Islet precursor cell (in vitro differentiated cells): Measurements from ENCODE around the gene BLOC1S2.
"Not testable (repeated sequence)": the region's sequence is repeated elsewhere in the genome, so short reads cannot be mapped to it uniquely, and the experiment has no call there.

Experiments used
- DNase-seq: peaks from one replicate; pipeline ENCODE4 v3.0.0-alpha.2; 2018

Gene BLOC1S2

DNA sequence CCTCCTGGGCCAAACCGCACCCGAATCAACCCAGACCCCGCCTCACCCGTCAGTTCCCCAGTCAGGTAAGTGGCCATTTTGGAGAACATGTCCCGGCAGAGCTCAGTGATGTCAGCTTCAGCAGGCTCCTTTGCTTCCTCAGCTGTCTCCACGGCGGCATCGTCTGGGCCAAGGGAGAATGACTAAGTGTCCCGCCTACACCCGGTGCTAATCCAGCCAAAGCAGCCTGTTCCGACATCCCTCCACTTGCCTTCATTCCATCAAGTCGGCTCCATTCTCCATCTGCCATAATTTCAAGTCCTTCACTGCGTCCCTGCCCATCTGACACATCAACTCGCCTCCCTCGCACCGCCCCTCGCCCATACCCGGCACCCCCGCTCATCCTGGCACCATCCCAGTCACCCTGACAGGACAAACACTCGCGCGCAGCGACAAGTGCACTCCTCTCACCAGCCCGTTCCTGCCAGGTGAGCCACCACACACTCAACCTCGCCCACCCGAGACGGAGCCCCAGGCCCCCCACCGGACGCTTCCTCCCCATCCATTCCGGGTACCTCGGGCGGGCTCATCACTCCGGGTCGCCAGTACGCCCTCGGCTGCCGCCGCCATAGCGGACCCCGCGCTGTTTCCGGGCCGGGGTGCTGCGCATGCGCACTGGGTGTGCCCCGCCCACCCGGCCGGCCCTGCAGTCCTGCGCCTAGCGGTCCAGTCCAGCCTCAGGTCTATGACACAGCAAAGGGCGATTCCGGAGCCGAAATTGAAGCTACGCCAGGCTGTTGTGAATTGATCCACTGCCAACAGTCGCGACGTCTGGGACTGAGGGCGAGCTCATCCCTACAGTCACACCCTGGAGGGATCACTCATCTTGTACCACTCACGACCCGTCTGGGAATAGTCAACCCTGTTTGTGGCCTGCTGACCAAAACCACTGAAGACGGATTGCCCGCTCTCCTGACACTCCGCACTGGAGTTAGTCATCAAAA is at the start of gene BLOC1S2:
Gene BLOC1S2, minus strand, starts transcription at position 630 of the 983 bp plus-strand sequence. Its CDS starts 21 bp downstream, at position 609.
- peak; percentile 95 for DNase-seq

DNA sequence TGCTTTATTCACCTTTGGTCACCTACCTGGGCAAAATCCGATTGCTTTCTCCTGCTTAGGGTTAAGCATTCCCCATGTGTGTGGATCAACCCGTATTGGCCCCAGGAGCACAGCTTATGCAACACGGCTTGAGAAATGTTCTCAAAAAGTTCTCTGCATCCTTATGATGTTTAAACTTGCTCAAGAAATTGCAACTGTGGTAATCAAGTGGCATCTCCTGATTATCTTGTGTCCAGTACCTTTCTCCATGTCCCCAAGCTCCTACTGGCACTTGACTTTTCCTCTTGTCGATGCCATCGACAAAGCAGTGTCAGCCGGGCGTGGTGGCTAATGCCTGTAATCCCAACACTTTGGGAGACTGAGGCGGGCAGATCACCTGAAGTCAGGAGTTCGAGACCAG is 48.3 kb upstream of the BLOC1S2 start:
- DNase-seq = no peak

DNA sequence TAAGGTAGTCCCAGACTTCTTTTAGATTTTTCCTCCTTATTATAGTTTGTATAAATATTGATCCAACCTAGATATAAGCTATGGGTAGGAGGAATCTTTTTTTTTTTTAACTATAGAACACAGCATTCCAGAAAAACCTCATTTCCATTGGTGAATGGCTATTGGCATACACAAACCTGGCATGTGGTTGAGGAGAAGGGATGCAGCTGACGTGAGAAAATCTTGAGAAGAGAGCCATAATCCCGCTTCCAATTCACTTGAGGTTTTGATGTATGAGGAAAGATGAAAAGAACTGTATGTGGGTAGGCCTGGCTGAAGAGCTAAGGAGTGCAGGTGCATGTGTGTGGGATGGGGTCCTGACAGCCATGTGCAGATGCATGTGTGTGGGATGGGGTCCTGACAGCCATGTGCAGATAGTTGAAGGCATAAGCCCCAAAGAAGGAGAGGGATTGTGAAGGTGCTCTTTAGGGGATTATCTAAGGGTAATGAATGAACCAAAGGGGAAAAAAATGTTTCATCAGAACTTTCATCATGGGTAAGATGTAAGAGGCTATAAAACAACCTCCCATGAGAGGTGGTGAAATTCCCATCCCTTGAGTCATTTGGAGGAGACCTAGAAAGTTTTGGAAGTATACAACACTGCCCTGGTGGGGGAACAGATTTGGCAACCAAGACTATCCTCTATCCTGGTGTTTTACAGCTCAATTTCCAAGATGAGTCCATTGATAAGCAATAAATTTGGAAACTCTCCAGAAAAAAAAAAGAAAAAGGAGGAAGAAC is 47.4 kb upstream of the BLOC1S2 start:
- DNase-seq = no peak

DNA sequence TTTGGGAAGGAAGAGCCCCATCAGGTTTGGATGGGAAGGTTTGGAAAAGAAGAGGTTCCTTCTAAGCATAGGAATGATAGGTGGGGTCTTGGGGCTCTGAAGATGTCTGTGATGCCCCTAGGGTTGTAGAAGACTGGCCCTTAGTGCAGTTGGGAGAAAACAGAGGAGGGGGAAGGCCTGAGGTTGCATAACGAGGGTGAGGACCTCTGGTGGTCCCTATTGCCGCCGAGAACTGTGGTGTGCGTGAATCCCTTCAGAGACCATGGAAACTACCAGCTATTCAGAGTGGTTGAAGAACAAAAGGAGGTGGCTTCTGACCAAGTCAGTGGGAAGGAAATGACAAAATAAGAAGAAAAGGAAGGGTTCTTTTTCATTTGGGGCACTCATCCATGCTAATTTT is 46.6 kb upstream of the BLOC1S2 start:
- DNase-seq = no peak

DNA sequence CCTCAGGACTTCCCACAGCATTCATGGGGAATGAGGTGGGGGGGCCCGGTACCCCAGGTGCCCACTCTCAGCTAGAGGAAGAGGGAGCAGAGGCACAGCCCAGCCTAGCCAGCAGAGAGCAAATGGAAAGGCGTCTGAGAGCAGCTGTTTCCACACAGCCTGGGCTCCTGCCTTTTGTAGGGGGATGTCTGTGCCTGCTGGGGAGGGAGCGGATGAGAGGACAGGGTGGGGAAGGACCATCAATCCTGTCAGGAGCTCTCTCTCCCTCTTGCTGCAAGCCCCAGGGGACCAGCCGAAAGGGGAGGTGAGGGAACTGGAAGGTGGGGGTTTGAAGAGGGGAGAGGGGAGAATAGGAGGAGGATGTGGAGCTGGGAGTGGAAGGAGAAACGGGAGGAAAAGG is 43.6 kb upstream of the BLOC1S2 start, which contains the start of gene PKD2L1:
Gene PKD2L1, minus strand, starts transcription at position 150 of the 400 bp plus-strand sequence. Its CDS starts 125 bp downstream, at position 25.
- DNase-seq = no peak

DNA sequence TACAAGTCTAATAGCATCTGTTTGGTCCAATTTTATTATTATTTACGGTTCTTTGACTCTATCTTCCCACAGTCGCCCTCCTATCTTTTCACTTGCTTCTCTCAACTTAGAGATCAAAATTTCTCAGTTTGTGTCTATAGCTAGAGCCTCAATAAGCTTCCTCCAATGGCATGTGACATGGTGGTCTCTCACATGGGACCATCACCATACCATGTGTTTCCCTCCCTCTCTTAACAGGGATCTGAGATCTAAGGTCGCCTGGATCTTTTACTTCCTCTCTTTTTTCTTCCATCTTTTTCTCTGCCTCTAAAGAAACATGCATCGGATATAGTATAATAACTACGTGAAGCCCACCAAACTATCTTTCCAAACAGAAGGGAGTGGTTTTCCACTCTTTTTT is 41.7 kb upstream of the BLOC1S2 start:
- no peak for DNase-seq

DNA sequence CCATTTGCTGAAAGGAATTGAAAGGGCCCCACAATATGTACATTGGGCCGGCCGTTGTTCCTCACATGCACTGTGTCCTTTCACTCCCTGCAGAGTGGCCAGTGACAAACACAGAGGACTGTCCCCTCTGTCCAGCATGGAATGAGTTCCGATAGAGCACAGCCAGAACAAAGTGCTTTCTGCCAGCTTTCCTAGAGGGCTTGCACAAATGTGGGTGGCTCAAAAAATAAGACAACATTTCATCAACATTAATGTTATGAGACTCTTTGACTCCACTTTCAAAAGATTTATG is 41.2 kb upstream of the BLOC1S2 start:
- no peak for DNase-seq

DNA sequence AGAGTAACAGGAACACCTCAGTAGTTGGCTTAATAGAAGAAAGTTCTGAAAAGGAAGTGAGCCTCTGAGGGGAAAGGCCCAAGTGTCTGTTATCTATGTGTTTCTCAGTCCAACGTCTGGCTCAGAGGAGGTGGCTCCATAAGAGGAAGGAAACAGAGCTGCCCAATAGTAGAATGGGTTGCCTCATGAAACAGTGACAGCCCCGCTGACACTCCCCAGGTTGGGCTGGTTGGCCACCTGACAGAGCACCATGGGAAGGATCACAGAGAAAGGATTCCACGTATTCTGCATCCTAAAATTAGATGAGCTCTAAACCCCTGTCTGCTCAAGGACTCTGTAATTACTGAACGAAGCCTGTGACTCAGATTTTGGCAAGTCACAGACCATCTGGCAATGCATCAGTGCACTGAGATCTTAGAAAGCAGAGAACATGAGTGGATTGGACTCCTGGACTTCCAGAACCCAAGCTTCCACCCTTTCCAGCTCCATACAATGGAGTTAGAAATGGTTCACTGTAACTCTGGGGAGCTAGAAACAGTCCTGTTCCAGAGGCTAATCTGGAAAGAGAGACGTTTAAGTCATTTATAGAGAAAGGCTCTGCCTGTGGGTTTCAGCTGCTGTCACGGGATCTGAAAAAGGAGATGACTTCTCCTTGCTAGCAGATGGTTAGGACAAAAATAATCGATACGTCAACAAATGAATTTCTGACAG is 40.7 kb upstream of the BLOC1S2 start:
- no peak for DNase-seq

DNA sequence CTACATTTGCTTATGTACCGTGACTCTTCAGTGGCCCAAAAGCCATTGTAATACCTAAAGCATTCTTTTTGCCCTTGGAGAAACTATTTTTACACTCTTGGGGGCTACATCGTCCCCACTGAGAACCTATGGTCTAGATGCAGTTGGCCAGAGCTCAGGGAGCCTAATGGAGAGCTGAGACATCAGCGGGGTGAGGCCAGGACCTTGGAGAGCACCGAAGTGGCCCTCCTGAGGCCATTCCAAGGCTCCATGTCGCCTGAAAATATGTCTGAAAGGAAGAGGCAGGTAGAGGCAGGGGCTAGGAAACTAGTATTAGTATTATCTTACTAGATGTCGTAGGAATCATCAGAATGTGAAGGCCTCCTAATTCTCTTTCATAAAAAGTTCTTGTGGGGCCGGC is 38.7 kb upstream of the BLOC1S2 start:
- DNase-seq = peak; percentile 71

DNA sequence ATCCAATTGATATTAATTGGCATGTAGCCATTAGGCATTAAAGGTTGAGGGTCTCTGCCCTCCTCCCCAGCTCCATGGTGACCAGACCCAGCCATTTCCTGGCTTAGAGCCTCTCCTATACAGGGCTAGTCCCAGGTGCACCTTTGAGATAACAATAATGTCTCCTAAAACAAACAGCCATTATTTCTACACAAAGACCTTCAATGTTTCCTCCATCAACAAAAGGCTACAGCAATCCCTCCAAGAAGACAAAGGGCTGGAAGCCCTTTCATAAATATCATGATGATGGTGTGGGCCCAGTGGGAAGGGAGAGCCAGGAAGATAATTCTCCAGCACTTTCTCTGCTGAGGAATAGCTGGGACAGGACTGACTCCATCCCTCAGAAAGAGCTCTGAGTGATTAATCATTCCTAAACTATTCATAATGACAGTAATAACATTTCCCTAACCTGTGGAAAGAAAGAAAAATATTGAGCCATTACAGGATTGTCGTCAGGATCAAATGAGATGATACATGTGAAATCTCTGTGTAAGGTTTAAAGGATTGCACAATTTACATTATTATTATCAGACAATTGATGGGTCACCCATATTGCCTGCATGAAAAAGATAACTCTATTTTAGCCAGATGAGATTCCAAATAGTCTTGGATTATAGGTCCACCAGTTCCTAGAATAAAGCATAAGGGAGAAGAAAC is 33.4 kb upstream of the BLOC1S2 start:
- DNase-seq = no peak

DNA sequence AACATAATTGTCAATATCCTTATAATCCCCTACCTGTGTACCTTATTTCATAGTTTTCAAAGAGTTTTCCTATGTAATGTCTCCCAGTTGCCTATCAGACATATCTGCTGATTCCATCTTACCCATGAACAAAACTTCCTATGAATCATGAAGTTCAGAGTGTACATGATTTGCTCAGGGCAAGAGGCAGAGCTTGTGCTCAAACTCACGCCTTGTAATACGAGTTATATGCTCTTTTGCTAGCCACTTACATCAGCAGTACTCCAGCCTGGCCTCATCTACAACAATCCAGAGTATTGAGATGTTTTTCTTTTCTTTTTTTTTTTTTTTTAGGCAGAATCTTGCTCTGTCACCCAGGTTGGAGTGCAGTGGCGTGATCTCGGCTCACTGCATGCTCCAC is 31.7 kb upstream of the BLOC1S2 start:
- no peak for DNase-seq

DNA sequence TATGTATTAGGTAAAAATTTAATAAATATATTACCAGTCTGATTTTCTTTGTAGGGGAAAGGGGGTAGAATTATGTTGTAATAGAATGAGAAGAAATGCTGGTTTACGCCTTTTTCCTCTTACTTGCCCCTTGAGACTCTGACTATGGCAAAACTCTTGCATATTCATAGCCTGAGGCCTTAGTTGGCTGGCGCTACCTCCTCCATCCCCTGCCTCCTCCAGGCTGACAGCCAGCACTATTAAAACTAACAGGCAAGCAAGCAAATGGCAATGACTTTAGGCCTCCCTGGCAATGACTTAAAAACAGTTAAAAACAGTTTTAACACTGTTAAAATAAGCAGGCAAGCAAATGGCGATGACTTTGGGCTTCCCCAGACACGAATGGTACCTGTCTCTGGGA is 29.1 kb upstream of the BLOC1S2 start:
- DNase-seq = no peak

DNA sequence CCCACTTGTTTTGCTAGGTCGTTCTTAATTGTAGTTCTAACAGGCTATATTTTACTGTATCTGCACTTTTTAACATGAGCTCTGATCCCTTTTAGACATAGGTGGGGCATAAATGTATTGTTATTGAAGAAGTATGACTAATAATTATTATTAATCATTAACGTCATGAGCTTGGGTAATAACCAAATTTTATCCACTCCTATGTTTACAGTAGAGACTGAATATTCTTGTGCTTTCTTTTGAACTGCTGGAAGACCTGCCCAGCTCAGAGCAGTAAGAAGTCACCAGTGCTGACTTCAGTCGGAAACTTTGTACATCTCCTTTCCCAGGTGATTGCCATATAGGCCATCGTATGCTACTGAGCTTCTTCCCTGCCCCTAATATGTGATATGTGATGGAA is 24.8 kb upstream of the BLOC1S2 start:
- no peak for DNase-seq

DNA sequence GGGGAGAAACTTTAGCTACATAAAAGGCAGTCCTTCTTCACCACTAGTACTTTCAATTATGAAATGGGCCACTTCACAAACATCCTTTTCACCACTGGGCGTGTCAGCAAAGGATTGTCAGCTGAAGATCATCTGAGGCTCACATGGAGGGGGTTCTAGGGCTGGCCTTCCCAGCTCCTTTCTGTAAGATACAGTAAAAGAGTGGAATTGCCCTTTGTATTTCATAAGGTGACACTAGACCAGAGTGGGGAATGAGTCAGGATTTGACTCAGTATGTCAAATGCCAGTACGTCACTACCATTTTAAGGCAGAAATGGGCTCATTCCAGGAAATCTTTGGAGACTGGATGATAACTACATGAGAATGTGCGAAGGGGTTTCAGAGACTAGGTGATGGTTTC is 21.2 kb upstream of the BLOC1S2 start:
- no peak for DNase-seq

DNA sequence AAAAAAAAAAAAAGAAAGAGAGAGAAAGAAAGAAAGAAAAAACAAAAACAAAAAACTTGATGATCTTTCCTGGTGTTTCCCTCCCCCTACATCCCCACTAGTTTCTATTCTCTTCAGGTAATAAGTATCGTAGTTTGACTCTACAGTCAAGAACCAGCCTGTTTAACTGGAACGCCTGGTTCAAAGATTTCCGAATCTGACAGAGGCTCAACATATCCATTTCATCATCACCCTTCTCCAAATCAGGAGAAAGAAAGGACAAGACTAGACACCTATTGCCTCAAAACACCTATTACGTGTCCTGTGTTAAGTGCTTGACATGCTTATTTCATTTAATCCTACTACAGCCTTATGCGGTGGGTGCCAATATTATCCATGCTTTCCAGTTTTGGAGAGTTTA is 20.4 kb upstream of the BLOC1S2 start:
- DNase-seq = no peak

DNA sequence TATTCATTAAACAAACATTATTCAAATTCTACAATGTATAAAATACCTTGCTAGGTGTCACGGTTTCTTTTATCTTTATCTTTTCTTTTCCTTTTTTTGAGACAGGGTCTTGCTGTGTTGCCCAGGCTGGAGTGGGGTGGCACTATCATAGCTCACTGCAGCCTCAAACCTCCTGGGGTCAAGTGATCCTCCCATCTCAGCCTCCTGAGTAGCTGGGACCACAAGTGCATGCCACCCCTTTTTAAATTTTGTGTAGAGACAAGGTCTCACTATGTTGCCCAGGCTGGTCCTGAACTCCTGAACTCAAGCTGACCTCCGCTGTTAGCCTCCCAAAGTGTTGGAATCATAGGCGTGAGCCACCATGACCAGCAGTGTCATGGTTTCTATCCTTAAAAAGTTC is 17.9 kb upstream of the BLOC1S2 start:
- no peak for DNase-seq

DNA sequence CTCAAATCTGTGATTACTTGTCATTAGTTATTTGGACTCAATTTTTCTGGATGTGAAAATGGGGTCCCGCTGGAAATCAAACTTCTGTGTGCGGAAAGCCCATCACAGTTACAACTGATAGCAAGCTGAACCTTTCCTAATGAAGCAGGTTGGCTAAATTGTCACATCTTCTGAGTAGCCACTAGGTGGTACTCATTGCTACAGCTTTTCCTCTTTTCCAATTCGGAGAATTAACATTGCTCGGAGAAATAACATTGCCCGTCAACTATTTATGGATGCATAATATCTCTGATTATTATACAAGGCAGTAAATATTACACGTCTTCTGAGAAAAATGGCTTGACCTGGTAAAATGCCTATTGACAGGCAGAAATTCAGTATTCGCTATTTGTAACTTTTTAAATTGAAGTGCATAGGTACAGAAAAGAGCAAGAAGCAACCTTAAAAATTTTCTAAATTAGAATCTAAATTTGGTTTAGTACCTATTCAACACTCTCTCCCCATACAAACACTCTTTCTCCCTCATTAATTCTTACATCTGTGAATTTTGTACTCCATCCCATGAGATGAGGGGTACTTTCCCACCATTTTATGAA is 17.3 kb upstream of the BLOC1S2 start:
- DNase-seq = no peak

DNA sequence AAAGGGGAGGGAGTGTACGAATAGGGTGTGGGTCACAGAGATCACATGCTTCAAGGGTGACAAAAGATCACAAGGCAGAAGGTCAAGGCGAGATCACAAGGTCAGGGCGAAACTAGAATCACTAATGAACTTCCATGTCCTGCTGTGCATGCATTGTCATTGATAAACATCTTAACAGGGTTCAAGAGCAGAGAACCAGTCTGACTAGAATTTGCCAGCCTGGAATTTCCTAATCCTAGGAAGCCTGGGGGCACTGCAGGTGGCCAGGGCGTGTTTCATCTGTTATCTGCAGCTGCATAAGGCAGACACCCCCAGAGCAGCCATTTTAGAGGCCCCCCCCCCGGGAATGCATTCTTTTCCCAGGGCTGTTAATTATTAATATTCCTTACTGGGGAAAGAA is 14.6 kb upstream of the BLOC1S2 start:
- DNase-seq = not testable (repeated sequence)

DNA sequence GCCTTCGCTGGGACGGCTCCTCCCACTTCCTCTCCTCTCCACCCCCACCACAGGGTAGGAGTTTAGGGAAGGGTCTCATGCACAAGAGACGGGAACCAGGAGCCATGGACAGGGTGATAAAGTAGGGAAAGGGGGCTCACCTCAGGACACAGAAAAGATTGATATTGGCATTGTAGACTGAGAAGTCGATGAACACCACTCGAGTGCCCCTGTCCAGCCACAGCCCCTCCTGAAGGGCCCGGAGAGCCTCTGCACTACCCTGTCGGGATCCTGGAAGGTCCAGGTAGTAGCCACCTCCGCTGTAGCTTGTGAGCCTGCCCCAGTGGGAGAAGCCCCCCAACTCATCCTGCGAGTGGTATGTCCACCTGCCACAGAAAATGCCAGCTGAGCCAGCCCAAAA is 10.8 kb upstream of the BLOC1S2 start:
- DNase-seq = no peak

DNA sequence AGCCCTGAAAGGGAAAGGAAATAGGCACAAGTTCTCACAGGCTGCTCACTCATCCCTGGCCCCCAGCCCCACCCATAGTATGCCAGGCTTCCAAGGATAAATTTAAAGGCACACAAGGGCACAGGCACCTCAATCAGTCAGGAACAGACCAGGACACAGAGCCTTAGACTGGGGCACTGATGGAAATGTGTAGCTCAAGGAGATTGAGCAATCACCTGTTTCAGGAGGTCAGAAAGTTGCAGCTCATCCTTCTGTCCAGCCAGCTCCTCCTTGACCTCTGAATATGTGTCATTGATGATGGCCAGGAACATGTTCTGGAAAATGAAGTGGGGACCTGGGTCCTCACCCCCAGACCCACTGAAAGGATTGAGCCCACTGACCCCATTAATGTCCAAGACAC is 6.6 kb upstream of the BLOC1S2 start:
- DNase-seq = no peak

DNA sequence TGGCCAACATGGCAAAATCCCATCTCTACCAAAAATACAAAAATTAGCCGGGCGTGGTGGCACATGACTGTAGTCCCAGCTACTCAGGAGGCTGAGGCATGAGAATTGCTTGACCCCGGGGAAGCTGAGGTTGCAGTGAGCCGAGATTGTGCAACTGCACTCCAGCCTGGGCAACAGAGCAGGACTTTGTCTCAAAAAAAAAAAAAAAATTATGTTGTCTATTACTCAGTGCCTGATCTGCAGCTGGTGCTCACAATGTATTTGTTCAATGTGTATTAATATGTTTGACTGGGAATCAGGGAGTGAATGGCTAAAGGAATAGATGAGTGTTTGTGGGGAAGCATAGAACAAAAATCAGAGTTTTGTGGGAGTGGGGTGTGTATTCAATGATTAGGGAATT is 5.8 kb upstream of the BLOC1S2 start:
- DNase-seq = not testable (repeated sequence)

DNA sequence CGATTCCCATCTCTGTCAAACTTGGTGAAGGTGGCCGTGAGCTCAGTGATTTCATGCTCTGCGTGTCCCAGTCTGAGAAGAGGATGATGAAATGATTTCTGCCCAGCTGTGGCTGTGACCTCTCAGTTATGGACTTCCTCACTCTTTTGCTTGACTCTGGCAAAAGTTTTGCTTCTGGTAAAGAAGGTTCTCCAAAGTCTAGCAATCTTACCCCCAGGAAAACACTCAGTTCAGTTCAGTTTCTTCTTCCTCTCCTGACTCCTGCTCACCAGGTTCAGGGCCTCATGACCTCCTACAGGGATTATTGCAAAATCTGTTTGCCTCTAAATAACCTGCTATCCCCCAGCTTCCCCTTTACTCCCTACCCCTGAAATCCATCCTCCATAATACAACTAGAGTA is 4.9 kb upstream of the BLOC1S2 start:
- no peak for DNase-seq
